Upper lobe of right lung (tissue), 1 donor: ENCODE data around the gene FAM120B. TPM values are rescaled to one million over a fixed set of nuclear protein-coding genes. Genes with fewer than 3 reads are reported as not detected.

Source experiments
- ATAC-seq: fragments of 200-7000 bp; cut with Tn5 transposase; one replicate; pipeline ENCODE4 v1.9.1; 2020; ENCODE audit warnings: mild to moderate bottlenecking, moderate library complexity
- DNase-seq: peaks from one replicate; pipeline ENCODE4 v3.0.0-alpha.2; 2020
- H3K27ac ChIP-seq: fragments of 200-600 bp; one replicate; pipeline ENCODE4 v1.8.0; 2022
- H3K27me3 ChIP-seq: fragments of 200-600 bp; one replicate; pipeline ENCODE4 v1.8.0; 2022; ENCODE audit warnings: mild to moderate bottlenecking
- H3K36me3 ChIP-seq: fragments of 200-600 bp; one replicate; pipeline ENCODE4 v1.8.0; 2022
- H3K4me1 ChIP-seq: fragments of 200-600 bp; one replicate; pipeline ENCODE4 v1.8.0; 2022
- H3K4me3 ChIP-seq: fragments of 200-600 bp; one replicate; pipeline ENCODE4 v1.8.0; 2022; ENCODE audit warnings: mild to moderate bottlenecking
- H3K9me3 ChIP-seq: fragments of 200-600 bp; one replicate; pipeline ENCODE4 v1.8.0; 2022
- CTCF ChIP-seq: fragments of 200-600 bp; IDR thresholded peaks from one replicate; pipeline ENCODE4 v1.8.0; 2022; ENCODE audit warnings: antibody characterized with exemption
- intact Hi-C: fragments of 100-400 bp; cut with DNase I; formaldehyde crosslinking; loops from one replicate; pipeline ENCODE4 v1.11.0; 2022
- total RNA-seq: library from RNA; stranded (reverse); fragmentation: NEBNext Ultra II Directional; extraction: Animal tissue kit (Norgen Biotek cat#: 25700); gene quantifications from one replicate; pipeline ENCODE4 v1.2.1, GENCODE V29; 2021
- donor health status: DM: no; HTN: yes; CAD: no; lungs with severe emphysema.

Gene FAM120B
- total RNA-seq, 1 donor from 2014 or later: 26.1 TPM

GRCh38 chr6:170274713-170275560 lies 31.6 kb upstream of the FAM120B start:
- H3K36me3 ChIP-seq: no peaks in the 10 kb centered on the region
- H3K27ac ChIP-seq: no peak overlapping the region
- peaks cover 35% of the 10 kb centered on the region for H3K4me1 ChIP-seq
- intact Hi-C loops: no loop called here
- H3K4me3 ChIP-seq: no peak overlapping the region
- ATAC-seq: no peak
- no peaks in the 10 kb centered on the region for H3K9me3 ChIP-seq
- no peaks in the 10 kb centered on the region for H3K27me3 ChIP-seq
- no peak for TF ChIP-seq CTCF
- DNase-seq: no peak

- Histone ChIP-seq H3K36me3 (no peaks in the 10 kb centered on the region), H3K4me1 (peaks cover 37% of the 10 kb centered on the region), H3K4me3 (no peak overlapping the region), H3K27ac (peak overlapping the region; percentile 62), H3K9me3 (no peaks in the 10 kb centered on the region), H3K27me3 (no peaks in the 10 kb centered on the region)
- DNase-seq (no peak), ATAC-seq (no peak)
- TF ChIP-seq CTCF: no peak
- intact Hi-C loops: no loop called here
These were observed 30.0 kb upstream of the FAM120B start for GRCh38 chr6:170276369-170277057.

GRCh38 chr6:170277893-170278742 lies 28.4 kb upstream of the FAM120B start:
- Histone ChIP-seq H3K27ac (peak overlapping the region; percentile 8), H3K27me3 (no peaks in the 10 kb centered on the region), H3K9me3 (no peaks in the 10 kb centered on the region), H3K4me3 (no peak overlapping the region), H3K36me3 (peaks cover 9% of the 10 kb centered on the region), H3K4me1 (peaks cover 37% of the 10 kb centered on the region)
- no peak for TF ChIP-seq CTCF
- no peak for ATAC-seq
- intact Hi-C loops: no loop called here
- peak; percentile 25 for DNase-seq

- Histone ChIP-seq H3K4me3 (no peak overlapping the region), H3K4me1 (peaks cover 37% of the 10 kb centered on the region), H3K27ac (peak overlapping the region; percentile 8), H3K27me3 (no peaks in the 10 kb centered on the region), H3K36me3 (peaks cover 15% of the 10 kb centered on the region), H3K9me3 (no peaks in the 10 kb centered on the region)
- DNase-seq: no peak
- intact Hi-C loops: no loop called here
- TF ChIP-seq CTCF: no peak
- ATAC-seq: no peak
These were observed 27.8 kb upstream of the FAM120B start for GRCh38 chr6:170278743-170279094.

- Histone ChIP-seq H3K4me1 (peaks cover 37% of the 10 kb centered on the region), H3K4me3 (no peak overlapping the region), H3K27me3 (no peaks in the 10 kb centered on the region), H3K9me3 (no peaks in the 10 kb centered on the region), H3K27ac (peak overlapping the region; percentile 65), H3K36me3 (peaks cover 19% of the 10 kb centered on the region)
- intact Hi-C loops: no loop called here
- no peak for TF ChIP-seq CTCF
- ATAC-seq: no peak
- no peak for DNase-seq
These were observed 27.1 kb upstream of the FAM120B start for GRCh38 chr6:170279426-170279825.
